Measurements from ENCODE around the gene PSEN2.

- TF ChIP-seq POLR2A (IDR thresholded peaks at IDR 0.05) (no peak), CTCF (IDR thresholded peaks at IDR 0.05 in 8 of 11, conservative IDR thresholded peaks at IDR 0.05 in 3 of 11) (no peak)
Observed at GRCh38 chr1:226868726-226869125, 1.7 kb upstream of the PSEN2 start.

Measured in spleen (tissue), 7 donors.